IMR-90 (cell line): ENCODE results near the gene ABCA7.

Experiments
- CHD1 ChIP-seq: IDR thresholded peaks from 2 replicates; pipeline ENCODE4 v1.6.1; 2012; ENCODE audit warnings: low read depth, low read length, improper control_type of control experiment
- MAZ ChIP-seq: IDR thresholded peaks from 2 replicates; pipeline ENCODE4 v1.6.1; 2012; ENCODE audit warnings: low read depth, mild to moderate bottlenecking, low read length, improper control_type of control experiment, moderate library complexity, borderline replicate concordance
- POLR2A ChIP-seq: IDR thresholded peaks from 2 replicates; pipeline ENCODE4 v1.6.1; 2012; ENCODE audit warnings: mild to moderate bottlenecking, low read depth, low read length
- RFX5 ChIP-seq: IDR thresholded peaks from 2 replicates; pipeline ENCODE4 v1.8.0; 2012; ENCODE audit warnings: low read depth, mild to moderate bottlenecking, low read length, moderate library complexity
- SMC3 ChIP-seq: fragments of 150-350 bp; IDR thresholded peaks from 2 replicates; pipeline ENCODE4 v1.6.1; 2016; ENCODE audit warnings: low read depth, mild to moderate bottlenecking, antibody characterized with exemption, low read length, moderate library complexity
- TF ChIP-seq, protein P1 (sequence below): fragments of 150-350 bp; IDR thresholded peaks from 2 replicates; pipeline ENCODE4 v1.6.1; 2017; ENCODE audit warnings: mild to moderate bottlenecking, antibody characterized with exemption, low read length, low read depth

- TF ChIP-seq, protein P1, sequence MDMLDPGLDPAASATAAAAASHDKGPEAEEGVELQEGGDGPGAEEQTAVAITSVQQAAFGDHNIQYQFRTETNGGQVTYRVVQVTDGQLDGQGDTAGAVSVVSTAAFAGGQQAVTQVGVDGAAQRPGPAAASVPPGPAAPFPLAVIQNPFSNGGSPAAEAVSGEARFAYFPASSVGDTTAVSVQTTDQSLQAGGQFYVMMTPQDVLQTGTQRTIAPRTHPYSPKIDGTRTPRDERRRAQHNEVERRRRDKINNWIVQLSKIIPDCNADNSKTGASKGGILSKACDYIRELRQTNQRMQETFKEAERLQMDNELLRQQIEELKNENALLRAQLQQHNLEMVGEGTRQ, result no peak
- no peak for TF ChIP-seq SMC3
- TF ChIP-seq POLR2A, result no peak
- TF ChIP-seq CHD1, result no peak
- no peak for TF ChIP-seq RFX5
- TF ChIP-seq MAZ, result no peak
Observed at GRCh38 chr19:1073063-1073955, 33.4 kb downstream of the ABCA7 start.
